GM19452 (cell line): ENCODE results near the gene KLHL36.

ENCODE experiments used
- ATAC-seq: cut with Tn5 transposase; IDR thresholded peaks from one replicate; pipeline ENCODE4 v1.9.1; 2021; ENCODE audit not compliant: unreplicated experiment

The KLHL36 gene

DNA sequence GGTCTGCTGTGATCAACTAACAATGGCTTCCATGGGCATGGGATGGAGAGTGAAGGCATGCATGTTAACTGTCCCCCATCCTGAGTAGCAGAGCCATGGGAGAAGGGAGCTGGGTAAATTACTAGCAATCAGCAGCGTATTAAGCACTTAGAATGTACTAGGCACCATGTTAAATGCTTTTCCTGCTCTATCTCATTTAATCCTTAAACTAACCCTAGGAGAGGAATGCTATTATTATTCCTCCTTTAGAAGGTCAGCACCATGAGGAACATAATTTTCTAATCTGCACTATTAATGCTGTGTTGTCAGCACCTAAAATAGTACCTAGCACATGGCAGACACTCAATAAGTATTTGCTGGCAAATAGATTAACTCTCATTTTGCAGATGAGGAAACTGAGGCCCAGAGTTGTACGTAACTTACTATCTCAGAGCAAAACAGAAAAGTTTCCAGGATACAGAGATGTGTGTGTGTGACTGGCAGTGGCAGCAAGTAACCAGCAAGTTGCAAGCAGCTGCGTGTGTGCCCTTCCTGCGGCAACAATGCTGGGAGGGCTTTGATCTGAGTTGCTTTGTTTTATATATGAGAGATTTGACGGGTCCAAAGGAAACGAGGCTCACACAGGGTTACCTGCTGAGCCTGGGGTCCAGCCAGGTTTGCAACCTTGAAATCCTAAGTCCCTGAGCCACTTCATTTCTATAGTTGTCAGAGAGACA, 6.5 kb upstream of the KLHL36 start:
- no peak for ATAC-seq

DNA sequence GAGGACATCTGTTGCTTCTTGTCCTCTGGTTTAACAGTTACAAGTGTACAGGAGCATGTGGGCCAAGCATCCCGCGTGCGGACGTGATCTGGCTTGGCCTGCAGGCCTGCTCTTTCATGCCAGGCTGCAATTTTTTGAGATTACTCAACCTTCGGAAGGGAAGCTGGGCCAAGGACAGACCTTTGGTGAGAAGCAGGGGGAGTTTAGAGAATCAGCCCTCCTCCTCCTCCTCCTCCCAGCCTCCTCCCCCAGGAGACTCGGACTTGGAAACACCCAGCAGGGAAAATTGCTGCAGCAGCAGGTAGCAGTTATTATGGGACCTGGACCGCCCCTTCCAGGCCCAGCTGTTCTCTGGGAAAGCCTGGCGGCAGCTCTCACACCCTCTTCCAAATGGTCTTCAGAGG, 5.1 kb upstream of the KLHL36 start:
- ATAC-seq: no peak

DNA sequence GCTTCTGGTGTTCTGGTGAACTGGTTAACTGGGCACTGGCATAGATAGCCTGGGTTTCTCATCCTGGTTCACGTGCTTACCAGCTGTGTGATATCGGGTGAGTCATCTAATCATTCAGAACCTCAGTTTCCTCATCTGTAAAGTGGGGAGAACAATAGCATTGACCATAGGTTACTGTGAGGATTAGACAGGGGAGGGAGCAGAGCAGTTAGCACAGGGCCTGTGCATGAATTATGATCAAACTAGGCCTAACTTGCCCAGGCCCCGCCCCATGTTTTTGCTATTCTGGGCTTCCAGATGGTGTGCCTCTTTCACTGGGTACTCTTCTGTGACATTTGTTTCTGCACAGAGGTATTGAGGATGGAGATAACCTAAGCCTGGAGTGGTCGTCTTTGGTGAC, 4.6 kb upstream of the KLHL36 start:
- ATAC-seq: no peak

GRCh38 chr16:84648595-84649510, 542 bp downstream of the KLHL36 start:
- peak; percentile 64 for ATAC-seq

DNA sequence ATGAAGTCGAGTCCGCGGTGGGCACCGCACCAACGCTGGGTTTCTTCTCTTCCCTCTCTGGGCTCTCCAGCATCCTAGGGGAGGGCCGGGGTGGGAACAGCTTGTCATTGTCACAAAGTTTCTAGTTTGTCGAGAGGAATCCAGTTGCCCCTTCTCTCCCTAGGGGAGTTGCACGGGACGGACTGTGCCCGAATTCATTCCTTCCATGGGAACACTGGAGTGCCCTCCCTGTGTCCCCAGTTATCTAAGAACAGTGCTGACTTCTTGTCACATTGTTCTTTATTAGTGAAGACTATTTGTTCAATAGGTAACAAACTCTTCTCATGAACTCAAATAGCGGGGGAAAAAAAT, 1.2 kb downstream of the KLHL36 start:
- no peak for ATAC-seq

DNA sequence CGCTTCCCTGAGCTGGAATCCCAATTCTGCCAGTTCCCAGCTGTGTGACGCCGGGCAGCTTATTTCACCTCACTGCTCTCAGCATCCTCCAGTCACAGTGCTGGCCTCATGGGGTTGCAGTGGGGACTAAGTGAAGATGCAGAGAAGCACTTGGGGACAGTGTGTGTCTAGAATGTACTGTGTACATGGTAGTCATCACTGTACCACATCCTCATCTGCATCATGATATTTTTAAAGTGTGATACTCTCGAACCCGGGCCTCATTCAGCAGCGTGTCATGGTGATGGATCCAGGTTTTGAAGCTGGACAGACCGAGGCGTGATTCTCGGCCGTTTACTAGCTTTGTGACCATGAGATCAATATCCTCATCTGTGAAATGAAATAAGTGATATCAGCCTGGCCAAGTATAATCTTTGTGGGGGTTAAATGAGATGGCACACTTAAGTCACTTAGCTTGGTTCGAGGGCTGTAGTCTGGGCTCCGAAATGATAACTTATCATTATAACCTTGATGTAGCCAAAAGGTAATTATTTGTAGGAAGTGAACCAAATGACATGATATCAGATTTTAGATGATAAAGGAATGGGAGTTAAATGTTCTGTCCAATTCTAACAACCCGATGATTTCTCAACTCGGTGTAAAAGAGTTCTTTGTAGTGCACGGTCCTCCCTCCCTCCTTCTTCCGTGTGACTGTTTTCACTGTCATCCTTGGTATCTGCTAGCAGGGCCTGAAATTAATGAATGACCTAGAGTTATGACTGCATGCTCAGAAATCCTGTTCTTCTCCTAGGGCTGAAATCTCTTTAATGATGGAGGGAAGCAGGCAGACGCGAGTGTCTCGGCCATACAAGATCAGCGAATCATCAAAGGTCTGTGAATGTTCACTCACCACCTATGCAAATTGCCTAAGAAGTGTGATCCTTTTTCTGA, 2.0 kb downstream of the KLHL36 start:
- ATAC-seq: no peak

DNA sequence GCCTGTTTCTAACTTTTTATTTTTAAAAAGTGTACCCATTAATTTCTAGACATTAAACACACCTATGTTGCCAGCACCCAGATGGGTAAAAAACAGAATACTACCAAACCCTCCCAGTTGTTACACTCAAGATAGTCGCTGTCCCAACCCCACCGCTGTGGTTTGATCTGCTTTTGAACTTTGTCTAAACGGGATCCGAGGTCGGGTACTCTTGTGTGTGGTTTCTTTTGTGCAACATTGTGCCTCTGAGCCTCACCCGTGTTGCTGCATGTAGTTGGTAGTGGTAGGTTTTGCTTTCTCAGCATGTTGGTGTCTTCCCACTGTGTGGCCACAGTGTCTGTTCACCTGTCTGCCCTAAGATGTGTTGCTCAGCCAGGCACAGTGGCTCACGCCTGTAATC, 4.3 kb downstream of the KLHL36 start:
- no peak for ATAC-seq

- ATAC-seq: no peak
Measured at GRCh38 chr16:84654238-84654637, 5.9 kb downstream of the KLHL36 start.

GRCh38 chr16:84654998-84655397, 6.7 kb downstream of the KLHL36 start:
- ATAC-seq: no peak

DNA sequence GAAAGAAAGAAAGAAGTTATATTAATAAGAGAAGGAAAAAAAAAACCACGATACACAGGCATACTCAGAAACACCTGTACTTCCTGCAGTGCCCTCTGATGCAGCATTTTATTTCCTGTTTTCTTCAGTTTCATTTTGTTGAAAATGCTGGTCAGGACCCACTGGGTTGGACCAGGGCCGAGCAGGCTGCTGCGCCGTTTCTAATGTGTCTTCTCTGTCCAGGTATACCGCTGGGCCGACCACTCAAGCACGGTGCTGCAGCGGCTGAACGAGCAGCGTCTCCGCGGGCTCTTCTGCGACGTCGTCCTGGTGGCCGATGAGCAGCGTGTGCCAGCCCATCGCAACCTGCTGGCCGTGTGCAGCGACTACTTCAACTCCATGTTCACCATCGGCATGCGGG, 8.3 kb downstream of the KLHL36 start:
- ATAC-seq: no peak

DNA sequence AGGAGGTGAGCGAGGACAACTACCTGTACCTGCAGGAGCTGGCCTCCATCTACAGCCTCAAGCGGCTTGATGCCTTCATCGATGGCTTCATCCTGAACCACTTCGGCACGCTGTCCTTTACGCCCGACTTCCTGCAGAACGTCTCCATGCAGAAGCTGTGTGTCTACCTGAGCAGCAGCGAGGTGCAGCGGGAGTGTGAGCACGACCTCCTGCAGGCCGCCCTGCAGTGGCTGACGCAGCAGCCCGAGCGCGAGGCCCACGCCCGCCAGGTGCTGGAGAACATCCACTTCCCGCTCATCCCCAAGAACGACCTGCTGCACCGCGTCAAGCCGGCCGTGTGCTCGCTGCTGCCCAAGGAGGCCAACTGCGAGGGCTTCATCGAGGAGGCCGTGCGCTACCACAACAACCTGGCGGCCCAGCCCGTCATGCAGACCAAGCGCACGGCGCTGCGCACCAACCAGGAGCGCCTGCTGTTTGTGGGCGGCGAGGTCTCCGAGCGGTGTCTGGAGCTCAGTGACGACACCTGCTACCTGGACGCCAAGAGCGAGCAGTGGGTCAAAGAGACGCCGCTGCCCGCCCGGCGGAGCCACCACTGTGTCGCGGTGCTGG, 9.0 kb downstream of the KLHL36 start:
- no peak for ATAC-seq

GRCh38 chr16:84658690-84659089, 10.4 kb downstream of the KLHL36 start:
- no peak for ATAC-seq

- ATAC-seq: no peak
Measured at GRCh38 chr16:84659656-84660300, 11.5 kb downstream of the KLHL36 start.

DNA sequence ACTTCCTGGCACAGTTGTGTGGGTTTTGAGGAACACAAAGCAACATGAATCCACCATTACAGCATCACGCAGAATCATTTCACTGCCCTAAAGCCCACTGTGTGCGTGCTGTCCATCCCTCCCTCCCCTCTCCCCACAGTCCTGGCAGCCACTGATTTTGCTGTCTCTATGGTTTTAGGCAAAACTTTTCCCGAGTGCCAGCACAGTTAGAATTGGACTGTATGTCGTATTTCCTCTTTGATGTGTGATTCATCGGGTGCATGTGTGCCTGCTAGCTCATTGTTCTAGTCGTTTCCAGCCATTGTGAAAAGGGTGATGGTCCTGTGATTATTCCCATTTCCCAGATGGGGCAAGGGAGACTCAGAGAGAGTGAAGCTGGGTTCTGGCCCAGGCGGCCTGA, 12.7 kb downstream of the KLHL36 start:
- ATAC-seq: no peak

DNA sequence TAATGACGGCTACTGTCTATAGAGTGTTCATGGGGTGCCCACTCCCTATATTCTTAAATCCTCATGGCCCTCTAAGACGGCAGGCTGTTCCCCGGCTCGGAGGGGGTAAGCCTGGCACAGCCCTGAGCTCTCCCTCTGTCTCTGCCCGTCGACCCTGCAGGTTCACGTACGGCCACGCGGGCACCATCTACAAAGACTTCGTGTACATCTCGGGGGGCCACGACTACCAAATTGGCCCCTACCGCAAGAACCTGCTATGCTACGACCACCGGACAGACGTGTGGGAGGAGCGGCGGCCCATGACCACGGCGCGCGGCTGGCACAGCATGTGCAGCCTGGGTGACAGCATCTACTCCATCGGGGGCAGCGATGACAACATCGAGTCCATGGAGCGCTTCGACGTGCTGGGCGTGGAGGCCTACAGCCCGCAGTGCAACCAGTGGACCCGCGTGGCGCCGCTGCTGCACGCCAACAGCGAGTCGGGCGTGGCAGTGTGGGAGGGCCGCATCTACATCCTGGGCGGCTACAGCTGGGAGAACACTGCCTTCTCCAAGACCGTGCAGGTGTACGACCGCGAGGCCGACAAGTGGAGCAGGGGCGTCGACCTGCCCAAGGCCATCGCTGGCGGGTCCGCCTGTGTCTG, 13.2 kb downstream of the KLHL36 start:
- ATAC-seq: no peak

DNA sequence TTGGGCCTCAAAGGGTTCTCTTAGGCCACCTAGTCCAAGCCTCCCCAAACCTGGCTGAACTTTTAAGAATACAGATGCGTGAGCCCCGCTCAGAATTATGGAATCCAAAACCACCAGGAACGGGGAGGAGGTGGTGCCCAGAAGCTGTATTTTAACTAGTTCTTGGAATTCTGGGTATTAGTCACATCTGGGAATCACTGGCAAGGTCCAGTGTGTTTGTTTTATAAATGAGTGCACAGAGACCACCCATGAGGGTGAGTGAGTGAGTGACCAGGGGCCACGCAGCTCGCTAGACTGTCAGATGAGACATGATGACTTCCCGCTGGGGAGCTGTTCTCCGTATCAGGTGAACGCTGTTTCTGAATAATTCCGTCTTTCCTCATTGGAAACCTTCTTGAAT, 14.2 kb downstream of the KLHL36 start:
- no peak for ATAC-seq

DNA sequence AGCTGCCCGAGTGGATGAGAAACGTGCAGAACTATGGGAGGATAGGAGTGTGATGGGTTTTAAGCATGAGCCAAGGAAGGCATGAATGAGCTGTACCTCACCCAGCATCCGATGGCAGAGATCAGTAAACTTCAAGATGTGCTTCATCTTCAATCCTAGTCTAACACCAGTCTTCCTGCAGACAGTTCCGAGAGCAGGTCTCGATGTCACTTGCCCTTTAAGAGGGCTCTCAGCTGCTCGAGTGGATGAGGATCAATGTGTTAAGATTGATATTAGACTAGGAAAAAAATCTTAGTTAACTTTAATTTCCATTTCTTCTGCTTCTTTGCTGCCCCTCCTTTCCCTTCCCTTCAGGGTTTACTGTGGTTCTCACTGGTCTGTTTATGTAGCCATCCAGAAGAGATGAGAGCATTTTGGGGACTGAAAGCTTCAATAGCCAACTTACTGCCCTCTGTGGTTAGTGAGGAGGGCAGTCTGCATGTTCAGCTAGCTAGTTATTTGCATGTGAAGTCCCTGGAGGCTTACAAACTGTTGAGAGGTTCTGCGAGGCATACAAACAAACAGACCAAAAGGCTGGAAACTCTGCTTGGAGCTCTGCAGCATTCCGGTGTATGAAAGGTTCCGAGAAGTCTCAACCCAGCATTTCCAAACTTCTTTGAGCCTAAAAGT, 15.3 kb downstream of the KLHL36 start:
- ATAC-seq: peak; percentile 90

DNA sequence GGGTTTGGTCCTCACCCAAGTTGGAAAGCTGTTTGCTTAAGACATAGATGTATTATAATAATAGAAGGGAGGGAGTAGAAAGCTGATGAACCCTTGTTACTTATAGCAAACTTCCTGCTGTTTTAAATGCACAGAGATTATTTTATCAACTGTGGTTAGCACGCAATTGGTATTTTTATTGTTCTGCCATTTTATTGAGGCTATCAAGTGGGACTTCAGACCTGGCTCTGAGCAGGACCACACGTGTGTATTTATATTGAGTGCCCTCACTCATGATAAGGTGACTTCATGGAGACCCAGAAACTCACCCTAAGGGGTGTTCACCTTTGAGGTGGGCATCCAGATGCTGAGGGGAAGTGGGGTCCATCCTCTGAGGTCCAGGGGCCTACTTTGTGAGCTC, 17.0 kb downstream of the KLHL36 start:
- ATAC-seq: no peak

DNA sequence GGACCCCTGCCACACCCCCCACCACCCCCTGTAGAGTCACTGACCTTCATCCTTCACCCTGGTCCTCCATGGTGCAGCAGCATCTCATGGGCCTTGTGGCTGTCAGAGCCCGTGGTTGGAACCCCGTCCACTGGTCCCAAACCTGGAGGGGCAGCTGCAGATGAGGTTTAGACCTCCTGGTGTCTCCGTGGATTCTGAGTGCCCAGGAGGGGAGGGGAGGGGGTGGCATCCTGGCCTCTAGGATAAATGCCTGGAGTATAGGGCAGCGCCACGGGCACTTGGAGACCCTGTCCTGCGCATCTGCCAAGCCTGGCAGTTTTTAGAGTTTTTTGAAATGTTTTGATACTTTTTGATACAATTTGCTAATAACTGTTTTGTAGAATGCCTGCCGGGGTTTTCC, 17.5 kb downstream of the KLHL36 start:
- no peak for ATAC-seq
